SK-N-MC (cell line): ENCODE data around the gene NQO2.

Experiments
- EZH2 ChIP-seq: fragments of 200-600 bp; sonication (generic); IDR thresholded peaks from one replicate; pipeline ENCODE4 v1.6.1; 2017; ENCODE audit warnings: antibody characterized with exemption
- FOXP2 ChIP-seq: optimal IDR thresholded peaks from 2 replicates; pipeline ENCODE3; 2011; ENCODE audit warnings: mild to moderate bottlenecking, moderate library complexity; ENCODE audit not compliant: insufficient read depth; ENCODE audit errors: extremely low read length, control extremely low read depth
- POLR2AphosphoS5 ChIP-seq: IDR thresholded peaks from 2 replicates; pipeline ENCODE4 v1.6.1; 2012; ENCODE audit warnings: mild to moderate bottlenecking, low read depth, low read length, borderline replicate concordance

DNA sequence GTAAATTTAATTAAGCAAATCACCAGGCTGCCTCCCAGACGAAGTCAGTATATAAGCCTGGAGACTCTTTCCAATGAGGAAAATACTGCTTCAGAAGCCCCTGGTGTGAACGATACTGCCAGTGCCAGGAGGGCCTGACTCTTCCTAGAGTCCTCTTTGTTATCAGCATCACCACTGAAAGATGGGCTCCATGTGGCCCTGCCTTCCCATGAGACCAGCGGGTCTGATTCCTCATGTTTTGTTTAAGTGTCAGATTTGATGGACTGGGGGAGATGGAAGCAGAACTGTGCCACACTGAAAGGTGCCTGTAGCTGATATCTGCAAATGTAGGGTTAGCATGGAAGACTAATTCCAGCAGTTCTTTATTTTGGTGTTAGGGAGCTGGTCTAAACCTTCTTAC is 7.9 kb downstream of the NQO2 start:
- no peak for TF ChIP-seq EZH2
- no peak for TF ChIP-seq POLR2AphosphoS5
- no peak for TF ChIP-seq FOXP2
